DND-41 (cell line): ENCODE data around the gene SLC6A17.

ENCODE experiments used
- ATAC-seq: fragments of 200-7000 bp; cut with Tn5 transposase; 3 replicates; pipeline ENCODE4 v1.9.1; 2021; ENCODE audit warnings: low read depth; ENCODE audit not compliant: insufficient read depth
- DNase-seq: peaks from one replicate; pipeline ENCODE4 v3.0.0-alpha.2; 2020
- H2AFZ ChIP-seq: 2 replicates; pipeline ENCODE4 v1.6.0; 2012; ENCODE audit warnings: low read depth, low read length
- H3K27ac ChIP-seq: 2 replicates; pipeline ENCODE4 v1.5.1; 2012; ENCODE audit warnings: low read length, inconsistent platforms
- H3K27me3 ChIP-seq: fragments of 200-600 bp; sonication (generic); 2 replicates; pipeline ENCODE4 v1.6.0; 2012; ENCODE audit warnings: low read length, mild to moderate bottlenecking, inconsistent platforms; ENCODE audit not compliant: insufficient read depth, poor library complexity
- H3K36me3 ChIP-seq: 2 replicates; pipeline ENCODE4 v1.5.1; 2012; ENCODE audit warnings: low read length, inconsistent platforms; ENCODE audit not compliant: insufficient read depth
- H3K4me1 ChIP-seq: 2 replicates; pipeline ENCODE4 v1.5.1; 2012; ENCODE audit warnings: mild to moderate bottlenecking, low read length; ENCODE audit not compliant: insufficient read depth
- H3K4me2 ChIP-seq: 2 replicates; pipeline ENCODE4 v1.6.0; 2012; ENCODE audit warnings: mild to moderate bottlenecking, moderate library complexity, low read length, inconsistent platforms; ENCODE audit not compliant: insufficient read depth
- H3K4me3 ChIP-seq, 2 experiments: fragments of 200-600 bp in 1 of 2; shearing (Covaris generic) in 1 of 2; 2 replicates each; pipeline ENCODE4 v1.5.1; 2012 to 2016; ENCODE audit warnings: inconsistent platforms in 2 of 2, low read length in 2 of 2, mild to moderate bottlenecking in 2 of 2, low read depth in 1 of 2, moderate library complexity in 1 of 2
- H3K79me2 ChIP-seq: 2 replicates; pipeline ENCODE4 v1.6.0; 2012; ENCODE audit warnings: low read length, inconsistent platforms; ENCODE audit not compliant: insufficient read depth
- H3K9ac ChIP-seq: 2 replicates; pipeline ENCODE4 v1.6.0; 2012; ENCODE audit warnings: low read depth, mild to moderate bottlenecking, inconsistent platforms, low read length, moderate library complexity
- H3K9me3 ChIP-seq: 2 replicates; pipeline ENCODE4 v1.5.1; 2012; ENCODE audit warnings: low read length, moderate library complexity, mild to moderate bottlenecking, inconsistent platforms; ENCODE audit not compliant: insufficient read depth, severe bottlenecking
- H4K20me1 ChIP-seq: 2 replicates; pipeline ENCODE4 v1.6.0; 2012; ENCODE audit warnings: low read length; ENCODE audit not compliant: insufficient read depth
- CTCF ChIP-seq: IDR thresholded peaks from 2 replicates; pipeline ENCODE4 v1.5.1; 2012; ENCODE audit warnings: borderline replicate concordance, low read length, moderate library complexity, mild to moderate bottlenecking; ENCODE audit not compliant: poor library complexity, severe bottlenecking; ENCODE audit errors: extremely low read depth
- EZH2 ChIP-seq: IDR thresholded peaks from 3 replicates; pipeline ENCODE4 v1.6.1; 2012; ENCODE audit warnings: borderline replicate concordance, low read depth, mild to moderate bottlenecking, moderate library complexity, low read length, inconsistent platforms; ENCODE audit not compliant: severe bottlenecking

SLC6A17 gene

GRCh38 chr1:110220324-110220723 is 70.0 kb downstream of the SLC6A17 start:
- Histone ChIP-seq H3K9me3 (no peaks in the 10 kb centered on the region), H3K79me2 (peaks cover 18% of the 10 kb centered on the region), H4K20me1 (peaks cover 56% of the 10 kb centered on the region; the same call in 1 of the 2 replicates), H3K36me3 (peaks cover 79% of the 10 kb centered on the region), H3K27me3 (no peaks in the 10 kb centered on the region), H3K27ac (no peak overlapping the region), H3K4me2 (no peak overlapping the region), H3K9ac (no peak overlapping the region), H3K4me1 (peaks cover 9% of the 10 kb centered on the region), H3K4me3 (no peak overlapping the region), H2AFZ (no peak overlapping the region)
- TF ChIP-seq EZH2 (no peak), CTCF (no peak)
- no peak for DNase-seq
- ATAC-seq: no peak

GRCh38 chr1:110221119-110221518 is 70.8 kb downstream of the SLC6A17 start:
- Histone ChIP-seq H3K4me3 (no peak overlapping the region), H3K27ac (no peak overlapping the region), H3K4me2 (no peak overlapping the region), H3K79me2 (peaks cover 13% of the 10 kb centered on the region; the same call in 1 of the 2 replicates), H3K9me3 (no peaks in the 10 kb centered on the region), H4K20me1 (peaks cover 53% of the 10 kb centered on the region; the same call in 1 of the 2 replicates), H3K9ac (no peak overlapping the region), H2AFZ (no peak overlapping the region), H3K4me1 (peaks cover 5% of the 10 kb centered on the region), H3K36me3 (peaks cover 77% of the 10 kb centered on the region), H3K27me3 (no peaks in the 10 kb centered on the region)
- DNase-seq: no peak
- no peak for ATAC-seq
- TF ChIP-seq CTCF: no peak
- no peak for TF ChIP-seq EZH2

GRCh38 chr1:110223127-110223526 is 72.8 kb downstream of the SLC6A17 start:
- Histone ChIP-seq H3K36me3 (peaks cover 88% of the 10 kb centered on the region), H3K9me3 (no peaks in the 10 kb centered on the region), H3K4me3 (no peak overlapping the region), H2AFZ (no peak overlapping the region), H3K27ac (no peak overlapping the region), H3K27me3 (no peaks in the 10 kb centered on the region), H3K4me2 (no peak overlapping the region), H4K20me1 (peaks cover 51% of the 10 kb centered on the region), H3K9ac (no peak overlapping the region), H3K79me2 (0 out of 2 replicates have a peak, but pooled peaks cover 5% of the 10 kb centered on the region), H3K4me1 (no peaks in the 10 kb centered on the region)
- no peak for ATAC-seq
- no peak for TF ChIP-seq EZH2
- no peak for DNase-seq

- H3K79me2 ChIP-seq: 0 out of 2 replicates have a peak, but pooled peaks cover 4% of the 10 kb centered on the region
- no peak overlapping the region for H2AFZ ChIP-seq
- TF ChIP-seq EZH2 (no peak), CTCF (no peak)
- peaks cover 86% of the 10 kb centered on the region for H3K36me3 ChIP-seq
- peaks cover 48% of the 10 kb centered on the region for H4K20me1 ChIP-seq
- H3K27me3 ChIP-seq: no peaks in the 10 kb centered on the region
- H3K4me1 ChIP-seq: no peaks in the 10 kb centered on the region
- no peak overlapping the region for H3K4me2 ChIP-seq
- H3K4me3 ChIP-seq: no peak overlapping the region
- no peak overlapping the region for H3K9ac ChIP-seq
- DNase-seq (no peak), ATAC-seq (no peak)
- no peak overlapping the region for H3K27ac ChIP-seq
- H3K9me3 ChIP-seq: no peaks in the 10 kb centered on the region
These were observed 73.3 kb downstream of the SLC6A17 start for GRCh38 chr1:110223581-110223980.
